Measurements from ENCODE around the gene DNAJB12. TPM values are rescaled to one million over a fixed set of nuclear protein-coding genes. Genes with fewer than 3 reads are reported as not detected.
"Not testable (repeated sequence)": the region's sequence is repeated elsewhere in the genome, so short reads cannot be mapped to it uniquely, and the experiment has no call there.

Gene DNAJB12
- total RNA-seq, 3 donors from 2014 or later = 37.0 to 38.9 (median 37.7) TPM

DNA sequence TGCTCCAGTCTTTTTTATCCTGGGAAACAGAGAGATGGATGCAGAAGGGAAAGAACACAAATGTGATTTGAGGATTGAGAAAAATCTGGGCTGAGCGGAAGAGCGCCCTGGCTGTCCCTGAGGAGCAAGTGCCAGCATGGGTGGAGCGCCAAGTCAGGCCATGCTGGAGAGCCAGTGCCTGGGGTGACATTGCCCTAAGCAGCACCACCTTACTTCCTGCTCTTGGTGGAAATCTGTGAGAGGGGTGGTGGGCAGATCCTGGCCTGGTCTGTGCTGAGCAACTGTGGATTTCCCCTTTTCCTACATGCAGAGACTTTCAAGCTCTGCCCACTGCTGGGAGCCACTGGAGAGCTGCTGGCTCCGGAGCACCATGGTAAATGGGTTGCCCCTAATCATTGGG, 44.1 kb downstream of the DNAJB12 start:
- Histone ChIP-seq H3K4me1 (ENCODE audit: low read depth) (peaks cover 41% of the 10 kb centered on the region), H3K9me3 (no peaks in the 10 kb centered on the region), H3K4me3 (no peak overlapping the region), H3K36me3 (ENCODE audit: low read depth) (no peaks in the 10 kb centered on the region)
- DNase-seq (peak in 1 of 3 donors; percentile 29), ATAC-seq (no peak)
- TF ChIP-seq, protein P1, sequence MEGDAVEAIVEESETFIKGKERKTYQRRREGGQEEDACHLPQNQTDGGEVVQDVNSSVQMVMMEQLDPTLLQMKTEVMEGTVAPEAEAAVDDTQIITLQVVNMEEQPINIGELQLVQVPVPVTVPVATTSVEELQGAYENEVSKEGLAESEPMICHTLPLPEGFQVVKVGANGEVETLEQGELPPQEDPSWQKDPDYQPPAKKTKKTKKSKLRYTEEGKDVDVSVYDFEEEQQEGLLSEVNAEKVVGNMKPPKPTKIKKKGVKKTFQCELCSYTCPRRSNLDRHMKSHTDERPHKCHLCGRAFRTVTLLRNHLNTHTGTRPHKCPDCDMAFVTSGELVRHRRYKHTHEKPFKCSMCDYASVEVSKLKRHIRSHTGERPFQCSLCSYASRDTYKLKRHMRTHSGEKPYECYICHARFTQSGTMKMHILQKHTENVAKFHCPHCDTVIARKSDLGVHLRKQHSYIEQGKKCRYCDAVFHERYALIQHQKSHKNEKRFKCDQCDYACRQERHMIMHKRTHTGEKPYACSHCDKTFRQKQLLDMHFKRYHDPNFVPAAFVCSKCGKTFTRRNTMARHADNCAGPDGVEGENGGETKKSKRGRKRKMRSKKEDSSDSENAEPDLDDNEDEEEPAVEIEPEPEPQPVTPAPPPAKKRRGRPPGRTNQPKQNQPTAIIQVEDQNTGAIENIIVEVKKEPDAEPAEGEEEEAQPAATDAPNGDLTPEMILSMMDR (IDR thresholded peaks at IDR 0.05) = no peak
- intact Hi-C loops (cut with DNase I, micrococcal nuclease) = no loop called here

DNA sequence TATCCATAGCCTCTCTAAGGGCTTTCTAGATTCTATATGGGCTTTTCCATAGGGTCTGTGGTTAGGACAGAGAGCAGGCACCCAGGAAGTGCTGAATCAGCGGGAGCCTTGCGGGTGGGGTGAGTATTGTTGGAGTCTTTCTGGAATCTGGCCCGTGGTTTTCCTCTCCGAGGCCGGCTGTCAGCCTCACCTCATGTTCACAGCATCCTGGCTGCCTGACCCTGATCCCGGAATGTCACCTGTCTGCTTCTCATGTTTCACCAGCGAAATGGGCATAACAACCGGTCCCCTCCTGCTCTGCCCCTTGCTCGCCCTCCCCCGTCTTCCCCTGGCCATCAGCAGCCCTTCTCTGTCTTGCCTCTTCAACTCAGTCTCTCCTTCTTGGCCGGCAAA, 44.5 kb downstream of the DNAJB12 start:
- Histone ChIP-seq H3K36me3 (ENCODE audit: low read depth) (no peaks in the 10 kb centered on the region), H3K9me3 (no peaks in the 10 kb centered on the region), H3K4me3 (no peak overlapping the region), H3K4me1 (ENCODE audit: low read depth) (peaks cover 37% of the 10 kb centered on the region)
- ATAC-seq (no peak), DNase-seq (peak in 2 of 3 donors; percentile 42 to 52)
- intact Hi-C loops (cut with DNase I, micrococcal nuclease) = no loop called here
- TF ChIP-seq, protein P1 (IDR thresholded peaks at IDR 0.05) = no peak

- H3K4me1 ChIP-seq (ENCODE audit: low read depth) = peaks cover 33% of the 10 kb centered on the region
- no peaks in the 10 kb centered on the region for H3K36me3 ChIP-seq (ENCODE audit: low read depth)
- H3K4me3 ChIP-seq = no peak overlapping the region
- H3K9me3 ChIP-seq = no peaks in the 10 kb centered on the region
- peak; percentile 92 for ATAC-seq
- peak; percentile 75 to 83 (median 76) for DNase-seq
- TF ChIP-seq, protein P1 (IDR thresholded peaks at IDR 0.05) = no peak
- intact Hi-C loops (cut with DNase I, micrococcal nuclease) = no loop called here
Observed at GRCh38 chr10:72309290-72310240, 45.2 kb downstream of the DNAJB12 start.

DNA sequence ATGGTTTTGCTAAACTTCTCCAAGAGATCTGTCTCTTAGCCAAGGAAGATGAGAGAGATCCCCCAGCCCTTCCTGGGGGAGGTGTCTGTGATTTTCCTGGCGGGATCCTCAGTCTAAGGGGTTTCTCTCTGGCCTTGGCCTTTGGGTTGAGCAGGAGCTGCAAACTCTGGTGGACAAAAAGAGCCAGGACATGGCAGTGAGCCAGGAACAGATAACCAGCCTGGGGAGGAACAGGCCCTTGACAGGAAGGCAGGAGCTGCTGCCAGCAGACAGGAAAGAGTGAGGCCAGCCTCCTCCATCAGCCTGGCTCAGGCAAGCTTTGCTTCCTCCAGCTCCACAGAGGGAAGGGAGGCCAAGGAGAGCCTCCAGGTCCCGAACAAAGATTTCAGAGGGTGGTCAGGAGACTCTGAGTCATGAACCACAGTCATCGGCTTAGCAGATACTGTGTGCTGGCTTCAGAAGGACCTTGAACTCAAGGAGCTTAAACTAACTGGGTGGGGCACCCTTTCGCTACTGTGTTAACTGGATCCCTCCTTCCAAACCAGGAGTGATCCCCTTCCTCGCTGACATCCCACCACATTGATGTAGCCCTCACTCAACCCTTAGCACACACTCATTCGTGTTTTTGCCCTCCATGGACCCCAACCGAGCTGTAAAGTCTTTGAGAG, 46.3 kb downstream of the DNAJB12 start:
- intact Hi-C loops (cut with DNase I, micrococcal nuclease) = no loop called here
- H3K36me3 ChIP-seq (ENCODE audit: low read depth) = no peaks in the 10 kb centered on the region
- DNase-seq = peak; percentile 70 to 75 (median 71)
- no peaks in the 10 kb centered on the region for H3K9me3 ChIP-seq
- no peak overlapping the region for H3K4me3 ChIP-seq
- peaks cover 33% of the 10 kb centered on the region for H3K4me1 ChIP-seq (ENCODE audit: low read depth)
- ATAC-seq = peak; percentile 84
- TF ChIP-seq, protein P1 (IDR thresholded peaks at IDR 0.05) = no peak

DNA sequence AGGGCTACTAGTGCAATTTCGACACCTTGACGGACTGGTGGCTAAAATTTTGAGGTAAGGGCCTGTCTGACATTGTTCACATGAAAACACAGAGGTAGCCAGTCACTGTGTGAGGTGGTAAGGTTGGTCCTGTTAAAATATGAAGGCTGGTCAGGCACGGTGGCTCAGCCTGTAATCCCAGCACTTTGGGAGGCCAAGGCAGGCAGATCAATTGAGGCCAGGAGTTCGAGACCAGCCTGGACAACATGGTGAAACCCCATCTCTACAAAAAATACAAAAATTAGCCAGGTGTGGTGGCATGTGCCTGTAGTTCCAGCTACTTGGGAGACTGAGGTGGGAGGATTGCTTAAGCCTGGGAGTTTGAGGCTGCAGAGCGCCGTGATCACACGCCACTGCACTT, 47.0 kb downstream of the DNAJB12 start:
- H3K9me3 ChIP-seq; H3K4me3 ChIP-seq; intact Hi-C loops (cut with DNase I, micrococcal nuclease); ATAC-seq; DNase-seq; H3K36me3 ChIP-seq (ENCODE audit: low read depth): not testable (repeated sequence)
- H3K4me1 ChIP-seq (ENCODE audit: low read depth) = peaks cover 33% of the 10 kb centered on the region

Measured in mucosa of descending colon (tissue), 3 donors.